HG03558 (cell line): ENCODE data around the gene GPC3.

Experiments
- ATAC-seq: cut with Tn5 transposase; IDR thresholded peaks from one replicate; pipeline ENCODE4 v1.9.1; 2021; ENCODE audit warnings: moderate number of reproducible peaks; ENCODE audit not compliant: unreplicated experiment; ENCODE audit errors: extremely low read depth

Gene GPC3

GRCh38 chrX:133587071-133587470 lies 398.3 kb downstream of the GPC3 start:
- no peak for ATAC-seq

- ATAC-seq = no peak
Measured at GRCh38 chrX:133586443-133586842, 399.0 kb downstream of the GPC3 start.

- no peak for ATAC-seq
Measured at GRCh38 chrX:133583825-133584224, 401.6 kb downstream of the GPC3 start.

DNA sequence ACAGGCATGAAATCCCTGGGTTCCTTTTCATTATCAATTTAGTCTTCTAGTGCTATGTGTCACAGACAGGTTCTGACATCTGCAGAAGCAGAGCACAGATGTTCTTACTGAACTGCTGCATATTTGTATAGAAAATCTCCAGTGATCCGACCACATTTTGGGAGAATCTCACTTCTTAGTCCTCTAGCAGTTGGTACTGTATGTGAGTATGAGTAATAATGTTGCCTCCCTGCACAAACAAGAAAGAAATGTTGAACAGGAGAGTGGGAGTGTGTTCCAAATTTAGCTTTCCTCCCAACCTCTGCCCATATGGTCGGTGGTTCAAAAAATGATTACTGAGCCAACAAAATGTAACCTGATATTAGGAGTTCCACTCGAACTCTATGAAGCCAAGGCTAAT lies 404.8 kb downstream of the GPC3 start:
- no peak for ATAC-seq

GRCh38 chrX:133579631-133580030 lies 405.8 kb downstream of the GPC3 start:
- no peak for ATAC-seq

GRCh38 chrX:133576876-133577275 lies 408.5 kb downstream of the GPC3 start:
- no peak for ATAC-seq

- no peak for ATAC-seq
Measured at GRCh38 chrX:133575501-133576136, 409.8 kb downstream of the GPC3 start.

- no peak for ATAC-seq
Measured at GRCh38 chrX:133574716-133575115, 410.7 kb downstream of the GPC3 start.

DNA sequence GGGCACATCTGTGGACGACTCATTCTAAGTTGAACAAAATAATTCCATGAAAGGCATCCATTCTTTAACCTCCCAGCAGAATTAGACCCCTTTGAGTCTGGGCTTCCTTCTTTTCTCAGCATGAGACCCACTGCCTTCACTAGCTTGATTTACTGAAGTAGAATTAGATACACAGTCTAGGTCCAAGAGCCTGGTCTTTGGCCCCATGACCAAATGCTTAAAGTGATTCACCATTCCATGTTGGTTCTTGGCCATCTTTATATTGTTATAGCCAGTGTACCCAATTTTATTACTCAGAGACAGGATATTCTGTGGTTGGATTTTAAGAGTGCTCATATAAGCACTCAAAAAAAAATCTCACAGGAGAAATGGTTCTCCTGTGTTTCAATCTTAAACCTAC lies 414.8 kb downstream of the GPC3 start:
- ATAC-seq = no peak

GRCh38 chrX:133569217-133569616 lies 416.2 kb downstream of the GPC3 start:
- no peak for ATAC-seq

DNA sequence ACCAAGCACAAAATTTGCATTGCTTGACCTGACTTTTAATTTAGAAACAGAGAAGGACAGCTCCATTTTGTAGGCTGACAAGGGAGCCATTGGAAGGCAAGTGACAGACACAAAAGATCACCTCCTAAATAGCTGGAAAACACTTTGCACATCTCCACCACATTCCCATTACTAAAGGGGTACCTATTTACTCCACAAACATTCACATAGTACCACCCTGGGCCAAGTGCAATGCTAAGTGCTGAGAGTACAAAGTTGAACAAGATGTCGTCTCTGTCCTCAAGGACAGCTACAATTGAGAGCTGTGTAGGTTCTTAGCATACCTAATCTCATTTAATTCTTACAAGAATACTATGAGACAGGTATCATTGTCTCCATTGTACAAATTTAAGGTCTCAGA lies 417.3 kb downstream of the GPC3 start:
- ATAC-seq = no peak

DNA sequence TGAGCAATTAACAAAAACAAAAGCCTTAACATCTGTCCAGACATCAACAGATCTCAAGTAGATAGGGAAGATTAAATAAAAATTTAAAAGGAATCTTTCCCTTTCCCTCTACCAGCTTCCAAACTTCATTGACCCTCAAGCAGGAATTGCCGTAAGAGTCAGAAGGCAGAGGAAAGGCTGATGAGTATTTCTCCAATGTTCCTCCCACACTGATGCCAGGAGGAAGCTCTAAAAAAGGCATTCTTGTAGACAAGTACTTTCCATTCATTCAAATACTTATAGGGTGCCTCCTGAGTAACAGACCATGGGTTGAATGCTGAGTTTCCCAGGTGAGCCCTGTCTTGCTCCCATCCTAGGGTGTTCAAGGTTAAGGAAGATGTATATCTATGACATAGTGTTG lies 418.5 kb downstream of the GPC3 start:
- no peak for ATAC-seq

- ATAC-seq = no peak
Measured at GRCh38 chrX:133563705-133564104, 421.7 kb downstream of the GPC3 start.

- no peak for ATAC-seq
Measured at GRCh38 chrX:133561251-133561650, 424.1 kb downstream of the GPC3 start.

GRCh38 chrX:133559909-133560308 lies 425.5 kb downstream of the GPC3 start:
- ATAC-seq = no peak

DNA sequence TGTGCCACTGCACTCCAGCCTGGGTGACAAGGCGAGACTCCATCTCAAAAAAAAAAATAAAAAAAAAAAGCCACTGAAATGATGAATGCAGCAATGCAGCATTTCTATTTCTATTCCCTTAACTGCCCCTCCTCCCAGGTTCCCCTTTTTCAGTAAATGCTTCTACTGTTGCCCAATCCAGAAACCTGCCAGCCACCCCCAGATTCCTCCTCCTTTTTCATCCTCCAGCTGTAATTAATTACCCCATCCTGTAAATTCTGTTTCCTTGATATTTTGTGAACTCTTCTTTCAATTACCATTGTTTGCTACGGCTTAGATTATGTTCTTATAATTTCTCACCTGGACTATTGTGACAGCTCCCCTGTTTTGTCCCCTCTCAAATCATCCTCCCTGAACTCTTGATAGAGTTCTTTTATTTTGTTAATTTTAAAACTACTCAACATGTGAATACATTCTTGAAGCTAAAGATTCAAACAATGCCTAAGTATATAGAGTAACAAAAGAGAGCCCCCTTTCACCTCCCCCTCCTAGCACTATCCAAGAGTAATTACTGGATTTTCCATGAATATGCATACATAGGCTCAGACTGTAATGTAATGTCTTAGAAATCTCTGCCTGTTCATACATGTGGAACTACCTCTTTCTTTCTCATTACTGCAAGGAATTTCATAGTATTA lies 429.5 kb downstream of the GPC3 start:
- no peak for ATAC-seq

GRCh38 chrX:133550665-133551485 lies 434.5 kb downstream of the GPC3 start:
- no peak for ATAC-seq

DNA sequence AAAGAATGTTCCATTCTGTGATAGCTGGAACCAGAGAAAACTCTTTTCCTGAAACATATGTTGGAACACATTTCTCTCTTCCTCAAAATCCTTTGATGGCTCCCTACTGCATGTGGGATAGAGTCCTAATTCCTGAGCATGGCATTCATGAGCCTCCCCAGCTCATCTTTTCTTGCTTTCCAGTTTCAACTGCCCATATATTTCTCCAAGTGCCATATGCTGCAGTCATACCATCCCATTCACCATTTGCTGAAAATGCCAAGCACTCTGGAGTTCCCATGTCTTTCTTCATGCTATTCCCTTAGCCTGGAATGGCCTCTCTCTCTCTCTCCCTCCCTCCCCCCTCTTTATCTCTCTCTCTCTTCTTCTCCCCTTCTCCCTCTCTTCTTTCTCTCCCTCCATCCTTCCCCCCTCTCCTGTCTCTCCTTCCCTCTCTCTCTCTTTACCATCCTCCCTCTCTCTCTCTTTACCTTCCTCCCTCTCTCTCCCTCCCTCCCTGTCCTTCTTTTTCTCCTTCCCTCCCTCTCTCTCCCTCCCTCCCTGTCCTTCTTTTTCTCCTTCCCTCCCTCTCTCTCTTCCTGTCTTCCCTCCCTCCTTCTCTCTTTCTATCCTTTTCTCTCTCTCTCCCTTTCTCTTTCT lies 436.0 kb downstream of the GPC3 start:
- no peak for ATAC-seq

GRCh38 chrX:133546441-133546840 lies 439.0 kb downstream of the GPC3 start:
- ATAC-seq = no peak

- ATAC-seq = no peak
Measured at GRCh38 chrX:133544778-133545177, 440.6 kb downstream of the GPC3 start.

DNA sequence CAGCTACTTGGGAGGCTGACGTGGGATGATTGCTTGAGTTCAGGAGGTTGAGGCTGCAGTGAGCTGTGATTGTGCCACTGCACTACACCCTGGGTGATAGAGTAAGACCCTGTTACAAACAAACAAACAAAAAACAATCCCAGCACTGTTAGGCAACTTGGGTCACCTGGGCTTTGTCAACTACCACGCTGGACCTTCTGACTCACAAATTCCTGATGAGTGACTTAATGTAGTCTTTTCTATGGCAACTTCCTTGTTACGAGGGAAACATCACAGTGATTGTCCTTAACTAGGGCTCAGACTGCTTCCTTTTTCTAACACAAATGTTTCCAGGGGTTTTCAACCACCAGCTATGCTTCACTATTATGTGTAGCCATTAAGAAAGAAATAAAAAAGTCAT lies 441.3 kb downstream of the GPC3 start:
- ATAC-seq = no peak
